Measurements from ENCODE around the gene BTN2A1.
"Not testable (repeated sequence)": the region's sequence is repeated elsewhere in the genome, so short reads cannot be mapped to it uniquely, and the experiment has no call there.

BTN2A1 gene

DNA sequence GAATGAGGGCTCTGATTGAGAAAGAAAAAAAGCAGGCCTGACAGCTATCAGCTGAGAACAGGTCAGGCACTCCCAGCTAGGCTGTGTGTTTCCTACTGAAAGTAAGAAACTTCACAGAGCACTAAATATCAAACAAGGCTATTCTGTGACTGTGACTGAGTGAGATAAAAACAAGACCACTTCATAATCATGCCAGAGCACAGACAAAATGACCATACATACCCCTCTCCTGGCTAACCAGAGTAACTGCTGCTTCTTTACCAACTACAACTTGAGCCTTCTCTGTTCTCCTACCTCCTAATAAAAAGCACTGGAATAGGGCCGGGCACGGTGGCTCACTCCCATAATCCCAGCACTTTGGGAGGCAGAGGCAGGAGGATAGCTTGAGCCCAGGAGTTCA, 35.5 kb downstream of the BTN2A1 start:
- no peak for DNase-seq (ENCODE audit: low read depth in 2 of 2)

GRCh38 chr6:26494117-26494516, 36.4 kb downstream of the BTN2A1 start:
- DNase-seq (ENCODE audit: low read depth in 2 of 2) = no peak

DNA sequence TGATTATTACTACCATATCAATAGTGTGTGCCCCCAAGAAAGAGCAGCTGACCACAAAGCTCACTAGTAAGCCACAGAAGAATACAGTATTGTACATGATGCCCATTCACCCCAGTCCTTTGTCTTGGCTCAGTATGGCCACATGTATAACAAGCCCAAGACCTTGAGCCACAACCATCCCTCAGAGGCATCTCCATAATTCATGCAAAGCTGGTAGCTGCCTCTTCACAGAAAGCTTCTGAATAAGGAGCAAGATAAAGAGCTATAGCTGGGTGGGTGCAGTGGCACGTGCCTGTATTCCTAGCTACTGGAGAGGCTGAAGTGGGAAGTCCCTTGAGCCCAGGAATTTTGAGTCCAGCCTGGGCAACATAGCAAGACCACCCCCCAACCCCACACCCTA, 37.5 kb downstream of the BTN2A1 start:
- DNase-seq (ENCODE audit: low read depth in 2 of 2) = no peak

DNA sequence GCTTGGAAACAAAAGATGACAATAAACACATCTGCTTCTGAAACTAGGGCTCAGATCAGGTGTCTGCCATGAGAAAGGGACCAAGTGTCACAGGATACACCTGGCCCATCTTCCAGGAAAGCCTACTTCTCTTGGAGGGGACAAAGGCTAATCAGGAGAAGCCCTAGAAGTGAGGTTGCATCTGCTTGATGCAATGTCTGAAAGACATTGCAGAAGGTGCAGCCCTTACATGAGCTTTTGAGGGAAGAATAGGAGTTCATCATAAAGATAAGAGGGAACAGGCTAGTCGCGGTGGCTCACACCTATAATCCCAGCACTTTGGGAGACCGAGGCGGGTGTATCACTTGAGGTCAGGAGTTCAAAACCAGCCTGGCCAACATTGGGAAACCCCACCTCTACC, 39.9 kb downstream of the BTN2A1 start:
- DNase-seq (ENCODE audit: low read depth in 2 of 2) = no peak

GRCh38 chr6:26500102-26500501, 42.3 kb downstream of the BTN2A1 start, which contains the start of gene BTN1A1:
TSS of gene BTN1A1 (plus strand) at chr6:26500303. CDS start at chr6:26501287, 984 bp downstream.
- DNase-seq (ENCODE audit: low read depth in 2 of 2) = no peak

GRCh38 chr6:26501482-26501986, 43.8 kb downstream of the BTN2A1 start:
- peak in 1 of 2 donors; percentile 2 for DNase-seq (ENCODE audit: low read depth in 2 of 2)

GRCh38 chr6:26502165-26502564, 44.4 kb downstream of the BTN2A1 start:
- no peak for DNase-seq (ENCODE audit: low read depth in 2 of 2)

- no peak for DNase-seq (ENCODE audit: low read depth in 2 of 2)
Observed at GRCh38 chr6:26502626-26503025, 44.9 kb downstream of the BTN2A1 start.

GRCh38 chr6:26507658-26508057, 49.9 kb downstream of the BTN2A1 start:
- DNase-seq (ENCODE audit: low read depth in 2 of 2) = no peak

- not testable (repeated sequence) for DNase-seq (ENCODE audit: low read depth in 2 of 2)
Observed at GRCh38 chr6:26511033-26511432, 53.3 kb downstream of the BTN2A1 start.

DNA sequence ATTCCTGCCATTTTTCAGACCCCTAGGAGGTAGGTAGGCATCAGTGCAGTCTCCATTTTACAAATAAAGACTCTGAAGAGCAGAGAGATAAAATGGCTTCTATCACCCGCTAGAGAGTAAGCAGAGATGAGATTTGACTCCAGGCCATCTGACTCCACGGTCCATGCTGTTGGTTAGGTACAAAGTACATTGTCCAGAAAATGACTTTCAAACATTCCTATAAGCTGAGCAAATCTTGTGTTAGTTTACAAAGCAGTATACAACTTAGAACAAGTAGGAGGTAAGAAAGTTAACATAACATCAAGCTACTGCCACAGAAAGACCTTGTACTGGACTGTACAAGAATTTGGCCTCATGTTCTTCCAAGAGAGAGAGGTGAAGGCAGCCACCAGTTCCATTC, 57.2 kb downstream of the BTN2A1 start:
- no peak for DNase-seq (ENCODE audit: low read depth in 2 of 2)

GRCh38 chr6:26516481-26517427, 59.0 kb downstream of the BTN2A1 start:
- no peak for DNase-seq (ENCODE audit: low read depth in 2 of 2)
